Measurements from ENCODE around the gene LRRC74A. TPM values are rescaled to one million over a fixed set of nuclear protein-coding genes. Genes with fewer than 3 reads are reported as not detected.

Gene LRRC74A
- polyA plus RNA-seq, 4 donors = 0.06 TPM; not detected in 3

DNA sequence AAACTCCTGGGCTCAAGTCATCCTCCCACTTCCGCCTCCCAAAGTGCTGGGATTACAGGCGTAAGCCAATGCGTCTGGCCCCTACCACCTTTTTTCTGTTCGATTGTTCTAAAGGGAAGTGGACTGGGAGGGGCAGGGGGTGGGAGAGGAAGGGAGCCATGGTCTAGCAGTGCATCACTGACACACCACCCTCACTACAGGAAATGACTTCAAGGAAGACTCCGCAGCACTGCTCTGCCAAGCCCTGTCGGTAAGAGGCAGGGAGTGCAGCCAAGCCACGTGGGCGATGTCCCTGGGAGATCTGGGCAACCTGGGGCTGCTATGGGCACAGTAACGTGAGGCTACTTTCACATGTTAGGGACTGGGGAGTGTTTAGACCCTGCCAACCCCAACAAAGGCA is 18.0 kb downstream of the LRRC74A start:
- no peak for DNase-seq (ENCODE audit: low read depth in 4 of 4, low spot score in 3 of 4)

DNA sequence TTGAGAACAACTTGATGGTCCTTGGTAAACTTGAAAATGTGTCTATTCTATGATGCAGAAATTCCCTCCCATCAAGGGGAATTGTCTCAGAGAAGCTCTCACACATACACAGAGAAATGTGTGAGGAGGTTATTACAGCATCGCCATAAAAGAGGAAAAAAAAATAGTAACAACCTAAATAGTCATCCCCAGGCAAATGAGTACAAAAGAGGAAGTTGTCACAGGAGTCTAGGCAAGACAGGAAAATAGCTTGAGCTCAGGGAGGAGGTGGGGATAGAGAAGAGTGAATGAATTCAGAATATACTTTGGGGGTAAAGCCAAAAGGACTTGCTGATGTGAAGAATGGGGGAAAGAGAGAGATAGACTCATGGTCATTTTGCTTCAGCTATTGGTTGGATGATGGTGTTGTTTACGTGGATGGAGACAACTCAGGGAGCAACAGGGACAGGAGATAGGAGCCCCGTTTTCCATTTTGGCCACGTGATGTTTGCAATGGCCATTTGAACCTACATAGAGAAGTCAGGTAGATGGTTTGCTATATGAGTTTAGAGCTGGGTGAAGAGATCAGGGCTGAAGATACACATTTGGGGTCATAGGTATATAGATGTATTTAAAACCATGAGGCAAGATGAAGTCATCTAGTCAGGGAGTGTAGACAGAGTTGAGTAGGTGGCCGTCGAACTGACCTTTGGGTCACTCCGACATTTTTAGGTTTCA is 20.3 kb downstream of the LRRC74A start:
- DNase-seq (ENCODE audit: low read depth in 4 of 4, low spot score in 3 of 4) = no peak

- DNase-seq (ENCODE audit: low read depth in 4 of 4, low spot score in 3 of 4) = no peak
Measured at GRCh38 chr14:76848879-76849278, 22.7 kb downstream of the LRRC74A start.

DNA sequence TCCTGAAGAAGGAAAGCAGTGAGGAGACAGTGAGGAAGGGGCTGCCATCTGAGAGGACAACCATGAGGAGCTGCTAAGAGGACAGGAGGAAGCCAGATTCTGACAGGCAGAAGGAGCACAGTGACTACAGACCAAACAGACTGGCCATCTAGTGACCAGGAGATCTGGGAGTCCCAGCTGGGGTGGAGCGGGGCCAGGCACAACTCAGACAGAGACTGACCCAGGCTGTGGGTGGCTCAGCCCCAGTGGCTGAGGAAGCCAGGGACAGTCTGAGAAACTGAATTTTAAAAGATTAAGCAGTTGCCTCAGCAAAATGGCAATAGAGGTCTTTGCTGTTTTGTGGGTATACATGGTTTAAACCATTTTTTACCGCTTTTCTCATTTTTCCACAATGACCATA is 28.9 kb downstream of the LRRC74A start:
- DNase-seq (ENCODE audit: low read depth in 4 of 4, low spot score in 3 of 4) = no peak

DNA sequence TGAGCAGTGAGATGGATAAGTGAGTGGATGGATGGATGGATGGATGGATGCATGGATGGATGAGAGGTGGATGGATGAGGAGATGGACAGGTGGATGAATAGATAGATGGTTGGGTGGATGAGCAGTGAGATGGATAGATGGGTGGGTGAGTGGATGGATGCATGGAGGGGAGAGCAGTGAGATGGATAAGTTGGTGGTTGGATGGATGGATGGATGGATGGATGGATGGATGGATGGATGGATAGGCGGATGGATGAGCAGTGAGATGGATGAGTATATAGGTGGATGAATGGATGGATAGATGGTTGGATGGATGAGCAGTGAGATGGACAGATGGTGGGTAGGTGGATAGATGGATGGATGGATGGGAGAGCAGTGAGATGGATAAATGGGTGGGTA is 30.6 kb downstream of the LRRC74A start:
- DNase-seq (ENCODE audit: low read depth in 4 of 4, low spot score in 3 of 4) = no peak

- no peak for DNase-seq (ENCODE audit: low read depth in 4 of 4, low spot score in 3 of 4)
Measured at GRCh38 chr14:76861574-76862255, 35.5 kb downstream of the LRRC74A start.

GRCh38 chr14:76862546-76863282 is 36.5 kb downstream of the LRRC74A start:
- DNase-seq (ENCODE audit: low read depth in 4 of 4, low spot score in 3 of 4) = no peak

DNA sequence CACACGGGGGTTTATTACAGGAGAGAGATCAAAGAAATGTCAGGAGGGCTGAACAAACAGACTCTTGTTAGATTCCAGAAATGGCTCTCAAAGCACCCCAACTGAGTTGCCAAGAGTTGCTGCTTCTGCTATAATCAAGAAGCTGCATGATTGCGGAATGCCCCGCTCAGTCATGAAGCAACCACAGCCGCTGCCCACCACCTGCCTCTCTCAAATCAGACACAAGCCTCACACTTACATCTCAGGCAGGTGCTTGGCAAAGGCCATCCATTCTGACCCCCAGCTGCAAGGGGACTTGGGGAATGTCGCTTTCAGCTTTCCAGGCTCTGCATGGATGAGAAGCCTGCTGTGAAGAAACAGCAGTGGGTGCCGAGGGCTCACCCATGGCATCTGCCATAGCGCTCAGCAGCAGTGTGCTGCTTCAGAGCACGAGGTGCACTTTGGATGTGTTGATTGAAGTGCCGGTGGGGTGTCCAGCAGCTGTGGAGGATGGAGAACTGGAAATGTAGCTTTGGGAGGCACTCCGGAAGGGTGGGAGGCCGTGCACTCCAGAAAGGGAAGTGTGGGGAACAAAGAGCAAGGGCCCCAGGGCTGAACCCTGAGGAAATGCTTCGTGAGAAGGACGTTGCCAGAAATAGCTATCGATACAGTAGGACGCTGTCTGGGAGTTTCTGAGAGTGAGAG is 37.7 kb downstream of the LRRC74A start:
- no peak for DNase-seq (ENCODE audit: low read depth in 4 of 4, low spot score in 3 of 4)

- no peak for DNase-seq (ENCODE audit: low read depth in 4 of 4, low spot score in 3 of 4)
Measured at GRCh38 chr14:76866456-76866855, 40.2 kb downstream of the LRRC74A start.

DNA sequence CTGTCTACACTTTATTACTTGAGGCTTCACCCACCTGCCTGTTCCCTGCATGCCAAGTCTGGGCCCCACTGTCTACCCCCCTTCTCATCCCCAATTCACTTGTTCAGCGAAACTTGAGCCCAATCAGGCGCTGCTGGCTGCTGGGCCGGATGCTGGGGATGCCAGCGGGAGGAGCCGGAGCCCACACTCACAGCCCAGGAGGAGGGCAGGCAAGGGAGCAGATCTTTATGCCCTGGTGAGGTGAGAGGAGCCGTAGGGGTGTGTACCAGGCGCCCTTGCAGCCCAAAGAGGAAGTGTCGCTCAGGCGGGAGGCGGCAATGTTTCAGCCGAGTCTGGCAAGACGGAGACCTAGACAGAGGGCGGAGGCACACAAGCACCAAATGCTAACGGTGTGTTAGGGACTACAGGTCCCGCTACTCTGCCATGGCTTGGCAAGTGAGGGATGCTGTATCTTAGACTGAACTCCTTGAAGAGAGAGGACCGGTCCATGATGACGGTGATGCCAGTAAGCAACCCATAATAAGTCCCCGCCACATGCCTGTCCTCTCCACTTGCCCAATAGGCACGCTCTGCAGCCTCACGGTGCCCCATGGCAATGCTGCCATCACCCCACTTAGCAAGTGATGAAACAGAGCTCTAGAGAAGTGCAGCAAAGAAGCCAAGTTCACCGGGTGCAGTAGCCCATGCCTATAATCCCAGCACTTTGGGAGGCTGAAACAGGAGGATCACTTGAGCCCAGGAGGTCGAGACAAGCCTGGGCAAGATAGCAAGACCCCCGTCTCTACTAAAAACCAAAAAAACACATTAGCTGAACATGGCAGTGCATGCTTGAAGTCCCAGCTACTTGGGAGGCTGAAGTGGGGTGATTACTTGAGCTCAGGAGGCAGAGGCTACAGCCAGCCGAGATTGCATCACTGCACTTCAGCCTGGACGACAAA is 41.6 kb downstream of the LRRC74A start:
- no peak for DNase-seq (ENCODE audit: low read depth in 4 of 4, low spot score in 3 of 4)

DNA sequence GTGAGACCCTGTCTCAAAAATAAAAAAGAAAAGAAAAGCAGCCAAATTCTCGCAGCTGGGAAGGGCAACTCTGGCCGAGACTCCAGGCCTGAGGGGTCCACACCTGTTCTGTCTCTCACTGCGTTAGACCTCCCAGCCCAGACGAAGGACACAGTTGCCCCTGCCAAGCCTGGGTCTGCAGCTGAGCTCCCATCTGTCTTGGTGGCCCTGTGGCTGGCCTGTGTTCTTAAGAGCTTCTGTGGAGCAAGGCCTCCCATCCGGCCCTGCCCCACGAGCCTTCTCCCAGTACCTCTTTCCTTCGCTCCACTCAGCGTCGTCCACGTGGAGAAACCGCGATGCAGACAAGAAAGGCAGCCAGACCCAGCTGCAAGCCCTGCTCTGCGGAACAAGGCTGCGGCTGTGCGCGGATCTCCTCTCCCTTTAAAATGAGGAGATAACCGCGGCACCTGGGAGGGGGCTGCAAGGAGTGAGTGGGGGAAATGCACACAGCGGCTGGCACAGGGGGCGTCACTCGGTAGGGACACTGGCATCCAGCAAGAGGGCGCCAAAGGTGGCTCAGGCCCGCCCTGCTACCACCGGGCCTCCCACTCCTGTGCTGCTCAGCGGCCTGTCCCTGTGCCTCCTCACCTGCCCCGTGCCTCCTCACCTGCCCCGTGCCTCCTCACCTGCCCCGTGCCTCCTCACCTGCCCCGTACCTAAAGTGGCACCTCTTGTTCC is 42.4 kb downstream of the LRRC74A start:
- no peak for DNase-seq (ENCODE audit: low read depth in 4 of 4, low spot score in 3 of 4)

DNA sequence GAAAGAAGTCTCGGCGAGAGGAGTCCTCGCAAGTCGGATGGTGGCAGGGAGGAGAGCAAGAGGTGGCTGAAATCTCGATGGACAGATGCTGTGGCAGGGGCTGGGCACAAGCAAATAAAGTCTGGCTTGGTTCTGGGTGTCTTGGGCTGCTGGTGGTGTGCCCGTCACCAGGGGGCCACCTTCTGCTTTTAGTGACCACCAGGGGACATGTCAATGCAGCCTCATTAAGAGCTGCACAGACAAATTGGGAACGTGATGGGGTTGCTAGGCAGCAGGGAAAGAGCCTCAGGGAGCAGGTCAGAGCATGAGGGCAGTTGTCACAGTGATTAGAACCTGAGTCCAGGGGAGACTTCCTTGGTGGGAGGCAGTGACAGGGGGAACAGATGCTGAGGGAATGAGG is 44.0 kb downstream of the LRRC74A start:
- DNase-seq (ENCODE audit: low read depth in 4 of 4, low spot score in 3 of 4) = no peak

GRCh38 chr14:76872796-76873432 is 46.7 kb downstream of the LRRC74A start:
- DNase-seq (ENCODE audit: low read depth in 4 of 4, low spot score in 3 of 4) = peak in 1 of 4 donors; percentile 44

DNA sequence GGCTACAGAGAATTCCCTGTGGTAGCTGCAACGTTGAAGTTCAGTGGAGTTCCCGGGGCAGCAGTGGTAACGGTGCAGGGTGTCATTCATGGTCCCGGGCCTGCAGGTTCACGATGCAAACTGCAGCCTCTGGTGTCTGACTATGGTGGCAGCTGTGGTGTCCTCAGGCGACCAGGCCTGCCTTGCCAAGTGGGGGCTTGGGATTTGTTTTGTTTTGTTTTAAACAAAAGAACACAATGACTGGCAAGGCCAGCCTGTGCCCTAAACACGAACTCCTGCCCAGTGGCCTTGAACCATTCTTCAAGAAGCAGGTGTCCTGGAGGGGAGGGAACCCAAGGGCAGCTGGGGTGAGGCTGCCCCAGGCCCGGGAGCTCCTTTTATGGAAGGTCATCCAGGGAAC is 48.5 kb downstream of the LRRC74A start:
- no peak for DNase-seq (ENCODE audit: low read depth in 4 of 4, low spot score in 3 of 4)

DNA sequence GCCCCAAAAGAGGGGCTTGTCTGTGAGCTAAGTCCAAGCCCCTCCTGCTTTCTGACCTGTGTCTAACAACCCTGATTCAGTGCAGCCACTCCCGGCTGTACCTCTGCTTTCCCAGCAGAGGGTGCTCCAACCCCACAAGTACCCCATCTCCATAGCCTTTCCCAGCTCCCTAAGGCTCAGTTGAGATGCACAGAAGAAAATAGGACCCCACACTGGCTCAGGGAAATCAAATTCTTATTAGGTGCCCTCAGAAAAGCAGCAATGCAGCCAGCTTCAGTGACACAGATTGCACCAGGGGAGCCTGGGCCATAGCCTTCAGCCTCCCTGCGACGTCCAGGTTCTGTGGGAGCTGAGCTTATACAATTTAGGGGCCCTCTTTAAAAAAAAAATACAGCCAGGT is 49.9 kb downstream of the LRRC74A start:
- peak in 3 of 4 donors; percentile 35 to 57 (median 55) for DNase-seq (ENCODE audit: low read depth in 4 of 4, low spot score in 3 of 4)

- no peak for DNase-seq (ENCODE audit: low read depth in 4 of 4, low spot score in 3 of 4)
Measured at GRCh38 chr14:76877871-76878270, 51.7 kb downstream of the LRRC74A start.

GRCh38 chr14:76880449-76880848 is 54.2 kb downstream of the LRRC74A start:
- no peak for DNase-seq (ENCODE audit: low read depth in 4 of 4, low spot score in 3 of 4)

GRCh38 chr14:76881348-76881747 is 55.1 kb downstream of the LRRC74A start:
- no peak for DNase-seq (ENCODE audit: low read depth in 4 of 4, low spot score in 3 of 4)

DNA sequence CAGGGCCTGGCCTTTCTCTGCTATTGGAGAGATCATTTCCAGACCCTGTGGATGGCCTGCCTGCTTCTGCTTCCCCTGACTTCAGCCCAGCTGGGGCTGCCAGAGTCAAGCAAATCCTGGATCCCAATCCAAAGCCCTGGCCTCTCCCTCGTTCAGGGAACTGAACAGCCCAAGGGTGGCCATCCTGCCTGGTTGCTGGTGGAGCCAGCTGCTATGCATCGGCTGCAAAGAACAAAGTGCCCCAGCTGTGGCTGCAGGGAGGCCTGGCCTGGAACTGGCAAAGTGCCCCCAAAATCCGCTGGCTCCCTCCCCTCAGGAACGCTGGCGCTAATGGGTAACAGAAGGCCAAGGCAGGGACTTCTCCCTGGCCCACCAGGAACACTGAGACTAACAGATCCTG is 56.4 kb downstream of the LRRC74A start:
- DNase-seq (ENCODE audit: low read depth in 4 of 4, low spot score in 3 of 4) = no peak
